H9 (cell line): ENCODE results near the gene OSTC. TPM values are rescaled to one million over a fixed set of nuclear protein-coding genes. Genes with fewer than 3 reads are reported as not detected.

Source experiments
- DNase-seq: peaks from one replicate; pipeline ENCODE4 v3.0.0-alpha.2; 2017
- H2AFZ ChIP-seq: one replicate; pipeline ENCODE4 v1.6.1; 2013; ENCODE audit warnings: mild to moderate bottlenecking, low read length, control low read depth, moderate library complexity
- H2AK5ac ChIP-seq: 2 replicates; pipeline ENCODE4 v1.6.1; 2013; ENCODE audit warnings: low read length, control low read depth, mixed read lengths; ENCODE audit not compliant: insufficient read length
- H2BK120ac ChIP-seq: one replicate; pipeline ENCODE4 v1.6.1; 2013; ENCODE audit warnings: low read depth, mild to moderate bottlenecking, low read length, control low read depth, inconsistent platforms; ENCODE audit not compliant: poor library complexity, severe bottlenecking
- H2BK12ac ChIP-seq: 2 replicates; pipeline ENCODE4 v1.6.1; 2013; ENCODE audit warnings: low read length, control low read depth, mixed read lengths, low read depth; ENCODE audit not compliant: insufficient read length
- H2BK15ac ChIP-seq: 2 replicates; pipeline ENCODE4 v1.6.1; 2013; ENCODE audit warnings: low read depth, low read length, control low read depth
- H2BK20ac ChIP-seq: one replicate; pipeline ENCODE4 v1.6.1; 2013; ENCODE audit warnings: low read depth, mild to moderate bottlenecking, low read length, control low read depth, inconsistent platforms; ENCODE audit not compliant: poor library complexity, severe bottlenecking
- H2BK5ac ChIP-seq: 2 replicates; pipeline ENCODE4 v1.6.1; 2013; ENCODE audit warnings: low read length, control low read depth, mixed read lengths; ENCODE audit not compliant: insufficient read length
- H3K14ac ChIP-seq: 2 replicates; pipeline ENCODE4 v1.6.1; 2013; ENCODE audit warnings: low read length, control low read depth; ENCODE audit not compliant: insufficient read depth
- H3K18ac ChIP-seq: 2 replicates; pipeline ENCODE4 v1.6.1; 2013; ENCODE audit warnings: low read depth, mild to moderate bottlenecking, mixed read lengths, low read length, control low read depth; ENCODE audit not compliant: insufficient read length
- H3K23ac ChIP-seq: 2 replicates; pipeline ENCODE4 v1.6.1; 2013; ENCODE audit warnings: low read length, control low read depth, mixed read lengths, low read depth; ENCODE audit not compliant: insufficient read length
- H3K23me2 ChIP-seq: 2 replicates; pipeline ENCODE4 v1.6.1; 2013; ENCODE audit warnings: low read depth, mild to moderate bottlenecking, mixed read lengths, low read length, control low read depth; ENCODE audit not compliant: insufficient read length, poor library complexity, severe bottlenecking
- H3K27ac ChIP-seq: 2 replicates; pipeline ENCODE4 v1.5.1; 2013; ENCODE audit warnings: low read length, control low read depth, mixed read lengths, low read depth; ENCODE audit not compliant: insufficient read length
- H3K27me3 ChIP-seq: 2 replicates; pipeline ENCODE4 v1.6.1; 2013; ENCODE audit warnings: low read length, control low read depth, inconsistent platforms; ENCODE audit not compliant: insufficient read depth
- H3K4ac ChIP-seq: 2 replicates; pipeline ENCODE4 v1.6.1; 2013; ENCODE audit warnings: low read depth, mild to moderate bottlenecking, control low read depth, inconsistent platforms, low read length, moderate library complexity
- H3K4me1 ChIP-seq: 2 replicates; pipeline ENCODE4 v1.6.1; 2013; ENCODE audit warnings: low read length, control low read depth, inconsistent platforms; ENCODE audit not compliant: insufficient read depth
- H3K4me2 ChIP-seq: 2 replicates; pipeline ENCODE4 v1.6.1; 2013; ENCODE audit warnings: low read length, control low read depth, mixed read lengths; ENCODE audit not compliant: insufficient read length, insufficient read depth
- H3K56ac ChIP-seq: 2 replicates; pipeline ENCODE4 v1.6.1; 2013; ENCODE audit warnings: low read depth, mild to moderate bottlenecking, mixed read lengths, low read length, control low read depth; ENCODE audit not compliant: insufficient read length
- H3K79me1 ChIP-seq: 2 replicates; pipeline ENCODE4 v1.6.1; 2013; ENCODE audit warnings: low read depth, mild to moderate bottlenecking, moderate library complexity, low read length, control low read depth, inconsistent platforms; ENCODE audit not compliant: insufficient read depth, poor library complexity, severe bottlenecking
- H3K79me2 ChIP-seq: 2 replicates; pipeline ENCODE4 v1.6.1; 2013; ENCODE audit warnings: low read length, control low read depth, inconsistent platforms; ENCODE audit not compliant: insufficient read depth
- H3K9ac ChIP-seq: 2 replicates; pipeline ENCODE4 v1.6.1; 2013; ENCODE audit warnings: low read length, control low read depth, mixed read lengths; ENCODE audit not compliant: insufficient read length; ENCODE audit errors: extremely low read depth
- H3K9me3 ChIP-seq: one replicate; pipeline ENCODE4 v1.6.1; 2013; ENCODE audit warnings: low read depth, low read length, inconsistent platforms; ENCODE audit not compliant: control insufficient read depth
- H3T11ph ChIP-seq: one replicate; pipeline ENCODE4 v1.6.1; 2013; ENCODE audit warnings: mild to moderate bottlenecking, low read length, control low read depth, inconsistent platforms
- H4K20me1 ChIP-seq: one replicate; pipeline ENCODE4 v1.6.1; 2013; ENCODE audit not compliant: control insufficient read depth, insufficient read length, insufficient read depth
- H4K5ac ChIP-seq: 2 replicates; pipeline ENCODE4 v1.6.1; 2013; ENCODE audit warnings: low read depth, mild to moderate bottlenecking, mixed read lengths, low read length, control low read depth; ENCODE audit not compliant: insufficient read length
- H4K8ac ChIP-seq: replicated peaks from 2 replicates; pipeline ENCODE4 v1.6.1; 2013; ENCODE audit warnings: low read length, control low read depth, mixed read lengths, low read depth; ENCODE audit not compliant: insufficient read length
- H4K91ac ChIP-seq: 2 replicates; pipeline ENCODE4 v1.6.1; 2013; ENCODE audit warnings: low read depth, mild to moderate bottlenecking, moderate library complexity, mixed read lengths, low read length, control low read depth; ENCODE audit not compliant: insufficient read length
- H3K27ac Mint-ChIP-seq, 3 experiments: 2 replicates in 2 of 3; 3 replicates in 1 of 3; pipeline ENCODE4 v1.8.0; 2020 to 2021; ENCODE audit warnings: mixed read lengths in 3 of 3, mild to moderate bottlenecking in 1 of 3, moderate library complexity in 1 of 3
- H3K27me3 Mint-ChIP-seq: 2 replicates; pipeline ENCODE4 v1.8.0; 2021; ENCODE audit warnings: low read depth, mild to moderate bottlenecking, moderate library complexity, mixed read lengths
- H3K36me3 Mint-ChIP-seq, 3 experiments: 2 replicates in 2 of 3; 3 replicates in 1 of 3; pipeline ENCODE4 v1.8.0; 2020 to 2021; ENCODE audit warnings: low read depth in 3 of 3, mixed read lengths in 3 of 3; ENCODE audit not compliant: insufficient read depth in 1 of 3
- H3K4me1 Mint-ChIP-seq, 2 experiments: 2 replicates each; pipeline ENCODE4 v1.8.0; 2020; ENCODE audit warnings: mixed read lengths in 2 of 2
- H3K4me3 Mint-ChIP-seq, 2 experiments: 2 replicates in 1 of 2; 3 replicates in 1 of 2; pipeline ENCODE4 v1.8.0; 2020 to 2021; ENCODE audit warnings: mild to moderate bottlenecking in 2 of 2, mixed read lengths in 2 of 2, moderate library complexity in 1 of 2
- H3K9me3 Mint-ChIP-seq, 2 experiments: 2 replicates in 1 of 2; 3 replicates in 1 of 2; pipeline ENCODE4 v1.8.0; 2020; ENCODE audit warnings: mild to moderate bottlenecking in 2 of 2, mixed read lengths in 2 of 2, moderate library complexity in 1 of 2
- CTCF ChIP-seq: fragments of 200-600 bp; sonication (generic); conservative IDR thresholded peaks from 3 replicates; pipeline ENCODE4 v1.8.0; 2021; ENCODE audit warnings: antibody characterized with exemption, mild to moderate bottlenecking
- WGBS: extraction: QIAGEN DNeasy Blood & Tissue Kit; methylation state at CpG from one replicate; pipeline ENCODE4 v1.1.7; 2013; ENCODE audit warnings: missing lambda C conversion rate, low lambda C conversion rate, mixed read lengths; ENCODE audit not compliant: insufficient read length; ENCODE audit errors: extremely low coverage; 5-methylcytosine and 5-hydroxymethylcytosine counted together
- total RNA-seq: library from RNA; stranded (reverse); gene quantifications from 2 replicates; pipeline ENCODE4 v1.2.1, GENCODE V29; 2021

OSTC gene
- total RNA-seq, 1 experiment from 2014 or later, result 130 TPM

GRCh38 chr4:108635070-108635655 lies 15.2 kb upstream of the OSTC start:
- Mint-ChIP-seq H3K9me3 (no peaks in the 10 kb centered on the region), H3K36me3 (peaks cover 16 to 42% (median 31%) of the 10 kb centered on the region in 3 experiments), H3K27me3 (no peaks in the 10 kb centered on the region; the same call in 1 of the 2 replicates), H3K4me1 (no peaks in the 10 kb centered on the region), H3K4me3 (no peak overlapping the region; a peak in 1 of 5 replicates), H3K27ac (peak overlapping the region in 1 of 3 experiments; percentile 80; a peak in 3 of 7 replicates)
- no CpG with 5 or more reads among the region's 8 CpGs for WGBS
- Histone ChIP-seq H2BK5ac (no peak overlapping the region), H2BK120ac (no peak overlapping the region), H3K79me2 (no peaks in the 10 kb centered on the region), H3K27ac (no peak overlapping the region), H3K27me3 (no peaks in the 10 kb centered on the region), H3K9me3 (no peaks in the 10 kb centered on the region), H3K23ac (no peak overlapping the region), H4K91ac (no peak overlapping the region), H4K5ac (no peak overlapping the region), H4K8ac (no peak overlapping the region), H3K4ac (no peak overlapping the region), H3K9ac (no peak overlapping the region), H2BK12ac (no peak overlapping the region), H3K79me1 (no peaks in the 10 kb centered on the region), H3K18ac (no peak overlapping the region), H2AK5ac (no peak overlapping the region), H3K4me2 (no peak overlapping the region), H4K20me1 (no peaks in the 10 kb centered on the region), H2BK20ac (no peak overlapping the region), H3K4me1 (no peaks in the 10 kb centered on the region), H2AFZ (no peak overlapping the region), H3K23me2 (no peaks in the 10 kb centered on the region), H3K56ac (no peak overlapping the region), H3T11ph (no peak overlapping the region), H2BK15ac (no peak overlapping the region), H3K14ac (no peak overlapping the region)
- no peak for TF ChIP-seq CTCF
- no peak for DNase-seq
